Keratinocyte (primary cell): ENCODE data around the gene SLC35B3. TPM values are rescaled to one million over a fixed set of nuclear protein-coding genes. Genes with fewer than 3 reads are reported as not detected.
"Not testable (repeated sequence)": the region's sequence is repeated elsewhere in the genome, so short reads cannot be mapped to it uniquely, and the experiment has no call there.

ENCODE experiments used
- DNase-seq: peaks from one replicate; pipeline ENCODE4 v3.0.0-alpha.2; 2011; ENCODE audit warnings: low read depth, missing footprints, low spot score
- FAIRE-seq: peaks from 2 replicates; lab custom pipeline; 2011; peaks lifted over from hg19 to GRCh38; lab: Jason Lieb, UNC
- H2AFZ ChIP-seq: 2 replicates; pipeline ENCODE4 v1.6.0; 2012; ENCODE audit warnings: low read length, control low read depth, inconsistent platforms; ENCODE audit not compliant: control insufficient read depth
- H3K27ac ChIP-seq: 2 replicates; pipeline ENCODE4 v1.5.1; 2011; ENCODE audit warnings: low read length; ENCODE audit not compliant: control insufficient read depth, insufficient read depth
- H3K27me3 ChIP-seq: 3 replicates; pipeline ENCODE4 v1.6.0; 2011; ENCODE audit warnings: low read length; ENCODE audit not compliant: control insufficient read depth, insufficient read depth; ENCODE audit errors: extremely low read depth
- H3K36me3 ChIP-seq, 2 experiments: 2 replicates in 1 of 2; 3 replicates in 1 of 2; pipeline ENCODE4 v1.5.1; 2011; ENCODE audit warnings: low read length in 2 of 2, mild to moderate bottlenecking in 1 of 2; ENCODE audit not compliant: control insufficient read depth in 2 of 2, insufficient read depth in 2 of 2; ENCODE audit errors: extremely low read depth in 1 of 2
- H3K4me1 ChIP-seq: 3 replicates; pipeline ENCODE4 v1.5.1; 2011; ENCODE audit warnings: low read length; ENCODE audit not compliant: control insufficient read depth, insufficient read depth; ENCODE audit errors: extremely low read depth
- H3K4me2 ChIP-seq: 3 replicates; pipeline ENCODE4 v1.6.0; 2011; ENCODE audit warnings: low read depth, low read length; ENCODE audit not compliant: control insufficient read depth, insufficient read depth; ENCODE audit errors: extremely low read depth
- H3K4me3 ChIP-seq, 3 experiments: fragments of 200-600 bp in 1 of 3; sonication (generic) in 1 of 3; 2 replicates in 2 of 3; 3 replicates in 1 of 3; pipeline ENCODE4 v1.5.1; 2011 to 2016; ENCODE audit warnings: low read length in 3 of 3, mild to moderate bottlenecking in 3 of 3, control low read depth in 2 of 3, inconsistent platforms in 1 of 3, low read depth in 1 of 3, mixed read lengths in 1 of 3, mixed run types in 1 of 3, moderate library complexity in 1 of 3; ENCODE audit not compliant: control insufficient read depth in 2 of 3, insufficient read depth in 2 of 3; ENCODE audit errors: extremely low read depth in 1 of 3
- H3K79me2 ChIP-seq: 2 replicates; pipeline ENCODE4 v1.6.0; 2012; ENCODE audit warnings: low read length; ENCODE audit not compliant: control insufficient read depth, insufficient read depth
- H3K9ac ChIP-seq: 3 replicates; pipeline ENCODE4 v1.6.0; 2011; ENCODE audit warnings: low read length; ENCODE audit not compliant: control insufficient read depth, insufficient read depth; ENCODE audit errors: extremely low read depth
- H3K9me1 ChIP-seq: 3 replicates; pipeline ENCODE4 v1.6.0; 2011; ENCODE audit warnings: low read length; ENCODE audit not compliant: control insufficient read depth, insufficient read depth; ENCODE audit errors: extremely low read depth
- H3K9me3 ChIP-seq: 2 replicates; pipeline ENCODE4 v1.5.1; 2012; ENCODE audit warnings: low read depth, low read length; ENCODE audit not compliant: control insufficient read depth
- H4K20me1 ChIP-seq: 3 replicates; pipeline ENCODE4 v1.6.0; 2011; ENCODE audit warnings: low read length; ENCODE audit not compliant: control insufficient read depth, insufficient read depth; ENCODE audit errors: extremely low read depth
- EZH2 ChIP-seq: IDR thresholded peaks from one replicate; pipeline ENCODE4 v1.6.1; 2012; ENCODE audit warnings: inconsistent platforms, mild to moderate bottlenecking, low read length, moderate library complexity
- dilution Hi-C: fragments of 300-500 bp; cut with MboI; formaldehyde crosslinking; loops from one replicate; pipeline ENCODE4 v1.7.0; 2020; ENCODE audit warnings: low sequenced_read_pairs; ENCODE audit not compliant: extremely low pct_ligation_motif_present
- polyA plus RNA-seq, 5 experiments: library from polyadenylated mRNA; depleted of rRNA in 3 of 5; stranded (reverse) in 3 of 5; stranded (forward) in 1 of 5; unstranded in 1 of 5; fragments of >200 nt; gene quantifications; 1 replicate in 1 of 5; 2 replicates in 3 of 5; 3 replicates in 1 of 5; pipeline versions ENCODE4 v1.2.1 to v1.2.3, GENCODE V29; 2011 to 2012; ENCODE audit warnings: missing spikeins in 2 of 5, low read depth in 1 of 5, low replicate concordance in 1 of 5
- TF ChIP-seq, protein P1 (sequence below), 3 experiments: IDR thresholded peaks in 1 of 3; conservative IDR thresholded peaks in 1 of 3; optimal IDR thresholded peaks in 1 of 3; 2 replicates in 2 of 3; 3 replicates in 1 of 3; pipeline versions ENCODE3 to v1.5.1; 2011; ENCODE audit warnings: low read length in 3 of 3, mild to moderate bottlenecking in 3 of 3, moderate library complexity in 2 of 3, control low read depth in 1 of 3, inconsistent platforms in 1 of 3; ENCODE audit not compliant: insufficient read depth in 2 of 3; ENCODE audit errors: extremely low read depth in 1 of 3

The SLC35B3 gene
- polyA plus RNA-seq, 1 donor (not counting 4 experiments of a cell fraction or from before 2014, with no cell fraction given): 30.6 TPM

- Histone ChIP-seq H3K27ac (no peak overlapping the region), H3K27me3 (no peaks in the 10 kb centered on the region), H3K4me3 (no peak overlapping the region), H4K20me1 (no peaks in the 10 kb centered on the region), H3K36me3 (peaks cover 0 to 14% of the 10 kb centered on the region in 2 experiments), H3K9me1 (no peaks in the 10 kb centered on the region), H3K9ac (no peak overlapping the region), H3K4me1 (peaks cover 21% of the 10 kb centered on the region), H3K79me2 (peaks cover 45% of the 10 kb centered on the region), H3K9me3 (no peaks in the 10 kb centered on the region), H2AFZ (no peak overlapping the region), H3K4me2 (peak overlapping the region; percentile 93)
- dilution Hi-C loops: no loop called here
- DNase-seq: no peak
- peak; percentile 29 for FAIRE-seq
- TF ChIP-seq, protein P1, sequence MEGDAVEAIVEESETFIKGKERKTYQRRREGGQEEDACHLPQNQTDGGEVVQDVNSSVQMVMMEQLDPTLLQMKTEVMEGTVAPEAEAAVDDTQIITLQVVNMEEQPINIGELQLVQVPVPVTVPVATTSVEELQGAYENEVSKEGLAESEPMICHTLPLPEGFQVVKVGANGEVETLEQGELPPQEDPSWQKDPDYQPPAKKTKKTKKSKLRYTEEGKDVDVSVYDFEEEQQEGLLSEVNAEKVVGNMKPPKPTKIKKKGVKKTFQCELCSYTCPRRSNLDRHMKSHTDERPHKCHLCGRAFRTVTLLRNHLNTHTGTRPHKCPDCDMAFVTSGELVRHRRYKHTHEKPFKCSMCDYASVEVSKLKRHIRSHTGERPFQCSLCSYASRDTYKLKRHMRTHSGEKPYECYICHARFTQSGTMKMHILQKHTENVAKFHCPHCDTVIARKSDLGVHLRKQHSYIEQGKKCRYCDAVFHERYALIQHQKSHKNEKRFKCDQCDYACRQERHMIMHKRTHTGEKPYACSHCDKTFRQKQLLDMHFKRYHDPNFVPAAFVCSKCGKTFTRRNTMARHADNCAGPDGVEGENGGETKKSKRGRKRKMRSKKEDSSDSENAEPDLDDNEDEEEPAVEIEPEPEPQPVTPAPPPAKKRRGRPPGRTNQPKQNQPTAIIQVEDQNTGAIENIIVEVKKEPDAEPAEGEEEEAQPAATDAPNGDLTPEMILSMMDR (optimal IDR thresholded peaks at IDR 0.05 in 1 of 3, IDR thresholded peaks at IDR 0.05 in 1 of 3, conservative IDR thresholded peaks at IDR 0.05 in 1 of 3; ENCODE audit: extremely low read depth in 1 of 3, insufficient read depth in 2 of 3, low read length in 3 of 3): no peak
- TF ChIP-seq EZH2: no peak
Measured at GRCh38 chr6:8432614-8433013, 2.7 kb downstream of the SLC35B3 start.

DNA sequence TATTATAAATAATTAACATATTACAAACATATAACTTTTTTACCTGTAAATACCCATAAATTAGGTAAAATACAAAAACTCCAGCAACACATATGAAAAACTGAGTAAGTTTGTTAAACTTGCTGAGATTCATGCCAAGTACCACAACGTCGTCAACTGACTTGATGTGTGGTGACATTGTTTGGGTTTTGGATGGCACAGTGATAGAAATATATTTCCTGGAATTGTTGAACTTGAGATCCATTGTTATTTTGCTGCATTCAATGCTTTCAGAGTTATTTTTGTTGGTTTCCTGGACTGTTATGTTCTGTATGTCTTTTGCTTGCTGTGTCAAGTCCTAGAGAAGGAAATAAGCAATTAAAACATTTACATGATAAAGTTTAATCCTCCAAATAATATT, 5.5 kb downstream of the SLC35B3 start:
- Histone ChIP-seq H3K36me3 (peaks cover 5 to 26% of the 10 kb centered on the region in 2 experiments), H3K27ac (no peak overlapping the region), H2AFZ (no peak overlapping the region), H4K20me1 (no peaks in the 10 kb centered on the region), H3K4me1 (peaks cover 12% of the 10 kb centered on the region), H3K4me2 (no peak overlapping the region), H3K9ac (no peak overlapping the region), H3K4me3 (no peak overlapping the region), H3K27me3 (no peaks in the 10 kb centered on the region), H3K9me3 (no peaks in the 10 kb centered on the region), H3K79me2 (peaks cover 36% of the 10 kb centered on the region), H3K9me1 (no peaks in the 10 kb centered on the region)
- dilution Hi-C loops: no loop called here
- DNase-seq (no peak), FAIRE-seq (no peak)
- TF ChIP-seq EZH2: no peak
- TF ChIP-seq, protein P1 (optimal IDR thresholded peaks at IDR 0.05 in 1 of 3, IDR thresholded peaks at IDR 0.05 in 1 of 3, conservative IDR thresholded peaks at IDR 0.05 in 1 of 3; ENCODE audit: extremely low read depth in 1 of 3, insufficient read depth in 2 of 3, low read length in 3 of 3): no peak

DNA sequence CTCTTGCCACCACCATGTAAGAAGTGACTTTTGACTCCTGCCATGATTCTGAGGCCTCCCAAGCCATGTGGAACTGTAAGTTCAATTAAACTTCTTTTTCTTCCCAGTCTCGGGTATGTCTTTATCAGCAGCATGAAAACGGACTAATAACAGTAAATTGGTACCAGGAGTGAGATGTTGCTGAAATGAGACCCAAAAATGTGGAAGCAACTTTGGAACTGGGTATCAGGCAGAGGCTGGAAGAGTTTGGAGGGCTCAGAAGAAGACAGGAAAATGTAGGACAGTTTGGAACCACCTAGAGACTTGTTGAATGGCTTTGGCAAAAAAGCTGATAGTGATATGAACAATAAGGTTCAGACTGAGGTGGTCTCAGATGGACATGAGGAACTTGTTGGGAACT, 8.8 kb downstream of the SLC35B3 start:
- H3K27me3 ChIP-seq, H4K20me1 ChIP-seq, H3K27ac ChIP-seq, H3K9ac ChIP-seq, H2AFZ ChIP-seq, H3K4me3 ChIP-seq, H3K9me1 ChIP-seq, H3K79me2 ChIP-seq, H3K4me2 ChIP-seq, dilution Hi-C loops, H3K9me3 ChIP-seq, H3K4me1 ChIP-seq, FAIRE-seq, DNase-seq: not testable (repeated sequence)
- peaks cover 5 to 18% of the 10 kb centered on the region in 2 experiments for H3K36me3 ChIP-seq
